GM23248 (cell line): ENCODE measurements around the gene MUC12.

Experiments
- EZH2 ChIP-seq: fragments of 200-600 bp; sonication (generic); IDR thresholded peaks from 2 replicates; pipeline ENCODE4 v1.6.1; 2018; ENCODE audit warnings: antibody characterized with exemption, mild to moderate bottlenecking; ENCODE audit not compliant: insufficient read depth, poor library complexity, severe bottlenecking
- EZH2phosphoT487 ChIP-seq: fragments of 200-600 bp; sonication (generic); IDR thresholded peaks from 2 replicates; pipeline ENCODE4 v1.6.1; 2018; ENCODE audit warnings: antibody characterized with exemption, moderate library complexity, mild to moderate bottlenecking, low read depth; ENCODE audit not compliant: insufficient read depth

DNA sequence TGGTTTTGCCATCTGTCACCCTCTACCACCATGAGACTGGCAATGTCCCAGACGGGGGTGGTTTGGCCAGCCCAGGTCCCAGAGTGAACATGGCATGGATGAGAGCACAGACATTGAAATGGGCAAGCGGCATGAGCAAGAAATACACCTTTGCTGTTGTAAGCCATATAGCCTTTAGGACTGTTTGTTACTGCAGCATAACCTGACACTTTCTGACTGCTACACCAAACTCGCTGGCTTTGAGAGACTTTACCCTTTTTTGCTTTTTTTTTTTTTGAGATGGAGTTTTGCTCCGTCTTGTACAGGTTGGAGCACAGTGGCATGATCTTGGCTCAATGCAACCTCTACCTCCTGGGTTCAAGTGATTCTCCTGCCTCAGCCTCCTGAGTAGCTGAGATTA lies 25.2 kb upstream of the MUC12 start:
- TF ChIP-seq EZH2phosphoT487 (no peak), EZH2 (no peak)
